ENCODE results near the gene LRRC23. TPM values are rescaled to one million over a fixed set of nuclear protein-coding genes. Genes with fewer than 3 reads are reported as not detected.

LRRC23 gene
- 10 to 100 TPM; 12.2 to 21.0 (median 13.5) TPM for total RNA-seq
- 10 to 100 TPM in 1 of 3 donors, 1 to 10 TPM in 2; 5.3 to 11.4 (median 5.5) TPM for polyA plus RNA-seq

GRCh38 chr12:6904280-6905276, at the start of gene LRRC23:
Gene LRRC23, plus strand, starts transcription at chr12:6904822. Its CDS starts 812 bp downstream, at chr12:6905634.
- Histone ChIP-seq H3K4me1 (peaks cover 0 to 14% (median 11%) of the 10 kb centered on the region in 4 donors), H3K27me3 (no peaks in the 10 kb centered on the region), H3K4me3 (peak within 1 kb of the TSS; percentile 46 to 77 (median 59)), H3K36me3 (peaks cover 0 to 15% (median 0%) of the 10 kb centered on the region in 4 donors), H3K9me3 (no peaks in the 10 kb centered on the region), H3K27ac (peak within 1 kb of the TSS; percentile 71 to 85 (median 84))
- intact Hi-C loops (cut with DNase I), result loop anchor here (5.0 kb wide), 1 partner anchor 32 kb away; the partner anchor contains the start of gene SPSB2
- 5 to 7% methylated on average over 34 of the region's 34 CpGs for WGBS, 2 donors
- peak; percentile 99 for DNase-seq
- TF ChIP-seq POLR2A (IDR thresholded peaks at IDR 0.05) (peak; percentile 51 to 53), POLR2AphosphoS5 (IDR thresholded peaks at IDR 0.05) (peak; percentile 70 to 83 (median 81)), EP300 (IDR thresholded peaks at IDR 0.05) (peak in 1 of 4 donors; percentile 60)
- TF ChIP-seq, protein P1, sequence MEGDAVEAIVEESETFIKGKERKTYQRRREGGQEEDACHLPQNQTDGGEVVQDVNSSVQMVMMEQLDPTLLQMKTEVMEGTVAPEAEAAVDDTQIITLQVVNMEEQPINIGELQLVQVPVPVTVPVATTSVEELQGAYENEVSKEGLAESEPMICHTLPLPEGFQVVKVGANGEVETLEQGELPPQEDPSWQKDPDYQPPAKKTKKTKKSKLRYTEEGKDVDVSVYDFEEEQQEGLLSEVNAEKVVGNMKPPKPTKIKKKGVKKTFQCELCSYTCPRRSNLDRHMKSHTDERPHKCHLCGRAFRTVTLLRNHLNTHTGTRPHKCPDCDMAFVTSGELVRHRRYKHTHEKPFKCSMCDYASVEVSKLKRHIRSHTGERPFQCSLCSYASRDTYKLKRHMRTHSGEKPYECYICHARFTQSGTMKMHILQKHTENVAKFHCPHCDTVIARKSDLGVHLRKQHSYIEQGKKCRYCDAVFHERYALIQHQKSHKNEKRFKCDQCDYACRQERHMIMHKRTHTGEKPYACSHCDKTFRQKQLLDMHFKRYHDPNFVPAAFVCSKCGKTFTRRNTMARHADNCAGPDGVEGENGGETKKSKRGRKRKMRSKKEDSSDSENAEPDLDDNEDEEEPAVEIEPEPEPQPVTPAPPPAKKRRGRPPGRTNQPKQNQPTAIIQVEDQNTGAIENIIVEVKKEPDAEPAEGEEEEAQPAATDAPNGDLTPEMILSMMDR (IDR thresholded peaks at IDR 0.05), result no peak

- Histone ChIP-seq H3K27ac (peak overlapping the region in 1 of 4 donors; percentile 6), H3K4me1 (peaks cover 0 to 22% (median 15%) of the 10 kb centered on the region in 4 donors), H3K4me3 (no peak overlapping the region), H3K36me3 (peaks cover 31 to 52% (median 47%) of the 10 kb centered on the region in 4 donors), H3K9me3 (no peaks in the 10 kb centered on the region), H3K27me3 (no peaks in the 10 kb centered on the region)
- no peak for DNase-seq
- intact Hi-C loops (cut with DNase I), result no loop called here
- TF ChIP-seq, protein P1 (IDR thresholded peaks at IDR 0.05), result no peak
- TF ChIP-seq POLR2AphosphoS5 (IDR thresholded peaks at IDR 0.05) (no peak), EP300 (IDR thresholded peaks at IDR 0.05) (no peak), POLR2A (IDR thresholded peaks at IDR 0.05) (no peak)
- WGBS, 2 donors, result 92 to 94% methylated on average over 14 of the region's 14 CpGs
These were observed 49.3 kb upstream of the LRRC23 start for GRCh38 chr12:6855322-6855721.

- no peak for DNase-seq
- intact Hi-C loops (cut with DNase I), result no loop called here
- Histone ChIP-seq H3K4me1 (peaks cover 0 to 5% (median 2%) of the 10 kb centered on the region in 4 donors), H3K4me3 (no peak overlapping the region), H3K27me3 (no peaks in the 10 kb centered on the region), H3K27ac (no peak overlapping the region), H3K36me3 (peaks cover 49 to 87% (median 75%) of the 10 kb centered on the region in 4 donors), H3K9me3 (no peaks in the 10 kb centered on the region)
- TF ChIP-seq, protein P1 (IDR thresholded peaks at IDR 0.05), result no peak
- TF ChIP-seq POLR2A (IDR thresholded peaks at IDR 0.05) (no peak), EP300 (IDR thresholded peaks at IDR 0.05) (no peak), POLR2AphosphoS5 (IDR thresholded peaks at IDR 0.05) (no peak)
- WGBS, 2 donors, result 96 to 99% methylated on average over 2 of the region's 2 CpGs
These were observed 45.8 kb upstream of the LRRC23 start for GRCh38 chr12:6858799-6859198.

- intact Hi-C loops (cut with DNase I), result loop anchor here (10.0 kb wide), 1 partner anchor 255 kb away; no protein-coding TSS in a partner anchor
- H3K27me3 ChIP-seq, result no peaks in the 10 kb centered on the region
- H3K4me3 ChIP-seq, result no peak overlapping the region
- H3K27ac ChIP-seq, result no peak overlapping the region
- H3K4me1 ChIP-seq, result no peaks in the 10 kb centered on the region
- H3K36me3 ChIP-seq, result peaks cover 49 to 100% (median 81%) of the 10 kb centered on the region in 4 donors
- H3K9me3 ChIP-seq, result no peaks in the 10 kb centered on the region
- WGBS, 2 donors, result 97 to 98% methylated on average over 9 of the region's 9 CpGs
- no peak for TF ChIP-seq POLR2A (IDR thresholded peaks at IDR 0.05)
- no peak for DNase-seq
These were observed 44.5 kb upstream of the LRRC23 start for GRCh38 chr12:6860116-6860515.

GRCh38 chr12:6860942-6861341, 43.7 kb upstream of the LRRC23 start:
- TF ChIP-seq, protein P1 (IDR thresholded peaks at IDR 0.05), result no peak
- TF ChIP-seq POLR2A (IDR thresholded peaks at IDR 0.05) (no peak), POLR2AphosphoS5 (IDR thresholded peaks at IDR 0.05) (no peak), EP300 (IDR thresholded peaks at IDR 0.05) (no peak)
- intact Hi-C loops (cut with DNase I), result loop anchor here (10.0 kb wide), 1 partner anchor 254 kb away; no protein-coding TSS in a partner anchor
- 97 to 98% methylated on average over 7 of the region's 7 CpGs for WGBS, 2 donors
- Histone ChIP-seq H3K27me3 (no peaks in the 10 kb centered on the region), H3K9me3 (no peaks in the 10 kb centered on the region), H3K36me3 (peaks cover 46 to 100% (median 78%) of the 10 kb centered on the region in 4 donors), H3K27ac (no peak overlapping the region), H3K4me3 (no peak overlapping the region), H3K4me1 (no peaks in the 10 kb centered on the region)
- no peak for DNase-seq

Data from sigmoid colon (tissue), 7 donors.